DMS153 (cell line): ENCODE data around the gene PAFAH2.

ENCODE experiments used
- DNase-seq: peaks from one replicate; lab custom pipeline; 2025; lab: John Stamatoyannopoulos, UW

The PAFAH2 gene

DNA sequence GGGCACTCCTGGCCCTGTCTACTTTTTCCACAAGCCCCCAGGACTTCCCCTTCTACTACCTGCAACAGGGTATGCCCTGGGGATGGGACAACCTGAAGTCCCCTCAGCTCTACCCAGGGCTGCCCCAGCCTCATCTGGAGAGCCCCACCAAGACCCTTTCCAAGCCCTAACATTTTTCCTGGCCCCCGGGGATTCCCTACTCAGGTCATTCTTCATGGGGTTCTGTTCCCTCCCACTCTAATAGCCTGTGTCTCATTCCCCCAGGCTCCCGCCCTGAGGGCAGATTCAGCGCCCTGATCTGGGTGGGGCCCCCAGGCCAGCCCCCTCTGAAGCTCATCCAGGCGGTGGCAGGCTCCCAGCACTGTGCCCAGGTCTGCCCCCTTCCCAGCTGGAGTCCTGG is 33.3 kb upstream of the PAFAH2 start:
- no peak for DNase-seq

GRCh38 chr1:26029864-26030481 is 32.1 kb upstream of the PAFAH2 start:
- DNase-seq: no peak

- no peak for DNase-seq
Observed at GRCh38 chr1:26029054-26029863, 31.4 kb upstream of the PAFAH2 start.

DNA sequence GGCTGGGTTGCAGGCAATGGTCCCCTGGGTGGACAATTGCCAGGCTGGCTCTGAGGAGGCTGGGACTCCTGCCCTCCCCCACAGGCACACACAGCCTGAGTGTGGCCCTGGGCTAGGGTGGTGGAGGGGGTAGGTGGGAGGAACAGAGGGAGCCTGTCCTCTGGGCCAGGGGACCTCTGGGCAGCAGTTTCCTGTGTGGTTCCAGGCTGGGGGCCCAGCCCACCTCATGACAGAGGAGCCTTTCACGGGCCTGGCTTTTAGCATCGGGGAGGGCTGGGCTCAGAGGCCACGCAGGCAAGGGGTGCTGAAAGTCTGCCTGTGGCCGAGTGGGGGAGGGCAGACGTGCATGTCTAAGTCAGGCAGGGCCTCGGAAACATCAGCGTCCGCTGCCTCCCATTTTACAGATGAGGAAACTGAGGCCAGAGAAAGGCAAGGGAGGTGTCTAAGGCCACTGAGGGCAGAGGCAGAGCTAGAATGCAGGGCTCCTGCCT is 30.7 kb upstream of the PAFAH2 start:
- DNase-seq: no peak

GRCh38 chr1:26027716-26028489 is 30.0 kb upstream of the PAFAH2 start:
- no peak for DNase-seq

GRCh38 chr1:26025517-26025916 is 27.7 kb upstream of the PAFAH2 start:
- no peak for DNase-seq

GRCh38 chr1:26025060-26025459 is 27.2 kb upstream of the PAFAH2 start:
- no peak for DNase-seq

DNA sequence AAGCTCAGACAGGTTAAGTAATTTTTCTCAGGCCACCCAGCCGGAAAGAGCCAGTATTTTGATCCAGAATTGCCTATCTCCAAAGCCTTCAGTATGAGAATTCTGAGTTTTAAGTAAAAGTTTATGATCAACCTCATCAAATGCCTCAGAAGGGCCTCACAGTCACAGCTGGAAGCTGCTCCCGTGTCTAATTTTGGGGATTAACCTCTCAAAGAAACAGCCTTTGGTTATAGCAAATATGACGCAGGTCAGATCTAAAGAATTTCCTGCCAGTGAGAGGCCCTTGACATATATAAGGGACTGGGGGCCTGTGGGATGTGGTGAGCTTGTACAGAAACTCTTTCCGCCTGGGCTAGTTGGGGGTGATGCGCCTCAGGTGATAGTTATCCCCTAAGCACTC is 26.0 kb upstream of the PAFAH2 start:
- no peak for DNase-seq

DNA sequence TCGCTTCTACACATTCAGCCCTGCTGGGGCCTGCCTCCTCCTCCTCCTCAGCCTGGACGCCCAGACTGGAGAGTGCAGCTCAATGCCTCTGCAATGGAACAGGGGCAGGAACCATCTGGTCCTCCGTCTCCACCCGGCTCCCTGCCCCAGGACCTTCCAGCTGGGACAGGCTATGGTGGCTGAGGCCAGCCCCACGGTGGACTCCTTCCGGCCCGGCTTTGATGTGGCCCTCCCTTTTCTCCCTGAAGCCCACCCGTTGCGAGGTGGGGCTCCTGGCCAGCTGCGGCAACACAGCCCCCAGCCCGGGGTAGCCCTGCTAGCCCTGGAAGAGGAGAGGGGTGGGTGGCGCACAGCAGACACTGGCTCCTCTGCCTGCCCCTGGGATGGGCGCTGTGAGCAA is 25.1 kb upstream of the PAFAH2 start:
- no peak for DNase-seq

GRCh38 chr1:26022404-26022779 is 24.5 kb upstream of the PAFAH2 start:
- DNase-seq: no peak

DNA sequence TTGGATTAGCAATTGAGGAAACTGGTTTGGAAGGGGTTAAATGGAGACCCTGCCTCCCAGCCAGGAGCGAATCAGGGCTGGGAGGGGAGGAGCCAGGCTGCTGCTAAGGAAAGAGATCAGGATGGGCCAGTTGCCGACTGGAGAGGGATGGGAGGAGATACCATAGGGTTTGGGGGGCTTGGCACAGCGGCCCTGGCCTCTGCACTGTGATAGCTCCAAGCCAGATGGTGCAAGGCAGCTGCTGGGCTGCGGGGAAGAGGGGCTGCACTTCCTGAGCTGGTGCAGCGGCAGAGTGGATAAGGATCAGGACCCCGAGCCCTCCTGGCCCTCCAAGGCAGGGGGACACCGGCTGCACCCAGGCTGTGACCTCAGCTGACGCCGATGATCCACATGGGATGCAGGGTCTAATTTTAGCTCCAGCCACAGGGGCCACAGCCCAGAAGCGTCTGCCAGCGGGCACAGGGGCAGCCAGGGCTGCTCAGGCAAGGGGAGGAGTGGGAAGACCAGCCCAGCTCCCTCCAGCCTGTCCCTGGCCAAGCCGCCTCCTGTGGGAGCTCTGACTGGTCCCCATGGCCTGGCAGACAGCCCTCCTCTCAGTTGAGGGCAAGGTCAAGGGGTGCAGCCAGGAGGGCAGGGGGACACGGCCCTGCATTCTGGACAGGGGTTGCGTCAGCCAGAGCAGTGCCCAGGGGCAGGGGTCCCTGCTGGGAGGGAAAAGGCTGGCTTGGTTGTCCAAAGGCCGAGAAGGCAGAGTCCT is 24.0 kb upstream of the PAFAH2 start, which contains the start of gene EXTL1:
Gene EXTL1 (plus strand): TSS at position 129 of the 757 bp plus-strand sequence. CDS start 872 bp downstream, outside the sequence.
- DNase-seq: no peak

DNA sequence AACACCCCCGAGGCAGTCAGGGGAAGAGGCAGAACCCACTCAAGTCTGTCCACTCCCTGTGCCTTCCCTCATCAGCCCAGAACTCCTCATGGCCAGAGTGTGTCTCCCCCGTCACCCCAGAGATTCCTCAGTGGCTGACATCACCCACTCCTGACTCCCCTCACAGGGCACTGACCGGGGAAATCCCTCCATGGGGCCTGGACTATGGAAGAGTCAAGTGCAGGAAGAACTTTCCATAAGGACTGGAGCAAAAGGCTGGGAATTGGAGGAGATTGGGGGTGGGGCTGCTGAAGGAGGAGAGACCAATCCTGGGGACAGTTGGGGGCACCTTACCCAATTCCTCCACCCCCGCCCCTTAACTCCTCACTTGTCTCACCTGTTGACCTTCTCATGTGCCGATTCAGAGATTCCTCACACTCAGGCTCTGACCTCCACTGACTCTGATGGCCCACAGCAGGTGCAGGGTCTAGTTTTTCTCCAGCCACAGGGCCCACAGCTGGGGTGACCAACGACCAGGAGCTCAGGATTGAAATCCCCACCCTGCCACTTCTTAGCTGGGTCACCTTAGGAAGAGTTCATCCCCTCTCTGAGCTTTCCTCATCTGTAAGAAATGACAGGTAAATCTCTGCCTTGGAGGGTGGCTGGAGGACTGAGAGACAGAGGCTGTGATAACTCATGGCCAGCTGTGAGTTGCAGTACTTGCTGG is 23.2 kb upstream of the PAFAH2 start:
- no peak for DNase-seq

- no peak for DNase-seq
Observed at GRCh38 chr1:26020330-26020768, 22.5 kb upstream of the PAFAH2 start.

DNA sequence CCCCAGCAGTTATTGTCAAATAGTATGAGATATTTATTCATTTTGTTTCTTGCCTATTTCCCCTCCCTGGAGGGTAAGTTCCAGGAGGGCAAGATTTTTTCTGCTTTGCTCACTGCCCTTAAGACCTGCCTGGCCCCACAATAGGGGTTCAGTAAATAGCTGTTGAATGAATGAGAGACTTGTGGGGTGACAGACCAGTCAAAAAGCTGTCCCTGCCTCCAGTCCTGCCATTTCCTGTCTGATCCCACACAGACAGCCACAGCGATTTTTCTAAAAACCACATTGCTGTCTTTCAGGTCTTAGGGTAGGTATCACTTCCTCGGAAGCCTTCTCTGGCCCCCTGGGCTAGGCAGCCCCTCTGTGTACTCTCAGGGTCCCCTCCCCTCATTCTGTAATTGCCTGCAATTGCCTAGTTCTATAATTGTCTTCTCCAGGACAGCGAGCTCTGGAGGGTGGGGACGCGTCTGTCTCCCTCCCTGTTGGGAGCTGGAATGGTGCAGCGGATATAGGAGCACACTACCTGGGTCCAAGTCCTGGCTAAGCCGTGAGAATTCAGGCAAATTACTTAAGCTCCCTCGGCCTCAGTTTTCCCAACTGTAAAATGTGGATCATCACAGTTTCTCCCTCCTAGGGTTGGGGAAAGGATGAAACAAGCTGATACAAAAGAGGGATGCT is 21.9 kb upstream of the PAFAH2 start:
- no peak for DNase-seq

- no peak for DNase-seq
Observed at GRCh38 chr1:26017606-26018005, 19.7 kb upstream of the PAFAH2 start.

GRCh38 chr1:26016953-26017545 is 19.2 kb upstream of the PAFAH2 start:
- no peak for DNase-seq

DNA sequence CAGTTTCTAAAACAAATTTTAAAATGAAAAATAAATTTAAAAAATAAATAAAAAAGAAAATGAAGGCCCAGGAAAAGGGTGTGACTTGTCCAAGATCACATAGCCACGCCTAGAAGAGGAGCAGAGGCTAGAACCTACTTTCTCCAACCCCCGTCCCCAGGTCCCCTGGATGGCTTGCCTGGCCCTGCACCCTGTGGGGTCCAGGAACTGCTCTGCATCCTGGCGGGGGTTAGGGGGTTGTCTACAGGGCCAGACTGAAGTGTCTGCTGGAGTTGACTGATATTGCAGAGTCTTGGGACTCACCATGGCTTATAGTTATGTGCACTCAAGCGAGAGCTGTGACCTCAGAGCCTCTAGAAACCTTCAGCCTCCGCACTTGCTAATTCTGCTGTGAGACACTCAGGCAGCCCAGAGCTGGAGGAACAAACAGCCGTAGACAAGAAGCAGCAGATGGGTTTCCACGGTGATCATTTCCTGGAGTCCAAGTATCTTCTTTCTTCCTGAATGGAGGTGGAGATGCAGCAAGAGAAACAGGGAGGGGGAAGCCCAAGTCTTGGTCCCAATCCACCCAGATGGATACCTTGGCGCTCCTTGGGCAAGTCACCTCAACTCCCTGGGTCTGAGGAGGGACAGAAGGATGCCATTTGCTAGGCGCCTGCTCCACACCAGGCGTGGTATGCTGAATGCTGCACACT is 18.5 kb upstream of the PAFAH2 start:
- no peak for DNase-seq

- no peak for DNase-seq
Observed at GRCh38 chr1:26015358-26015757, 17.5 kb upstream of the PAFAH2 start.

GRCh38 chr1:26014179-26014578 is 16.3 kb upstream of the PAFAH2 start:
- DNase-seq: no peak

DNA sequence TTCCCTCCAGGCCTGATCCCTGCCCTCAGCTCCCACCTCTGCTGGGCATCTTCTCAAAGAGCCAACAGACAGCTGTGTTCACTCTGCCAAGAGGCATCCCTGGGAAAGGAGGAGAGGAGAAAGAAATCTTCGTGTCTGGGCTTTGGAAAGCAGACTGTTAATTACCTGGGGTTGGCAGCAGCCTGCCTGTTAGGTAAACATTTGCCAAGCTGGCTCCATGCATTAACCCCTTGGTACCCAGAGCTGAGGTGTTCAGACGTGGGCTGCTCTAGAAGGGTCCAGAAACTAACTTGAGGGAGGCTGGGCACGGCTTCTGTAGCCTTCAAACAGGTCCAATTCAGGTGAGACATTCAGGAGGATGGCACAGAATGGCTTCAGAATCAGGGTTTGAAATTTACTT is 15.0 kb upstream of the PAFAH2 start:
- no peak for DNase-seq
